Calu3 (cell line): Measurements from ENCODE around the gene QRSL1. TPM values are rescaled to one million over a fixed set of nuclear protein-coding genes. Genes with fewer than 3 reads are reported as not detected.
"Not testable (repeated sequence)": the region's sequence is repeated elsewhere in the genome, so short reads cannot be mapped to it uniquely, and the experiment has no call there.

ENCODE experiments used
- BruUV-seq: library from RNA; stranded (reverse); fragments of 400-500 nt; replicated peaks from 2 replicates; lab custom pipeline; 2021; lab: Mats Ljungman, UMichigan
- CTCF ChIA-PET: fragments of 300-600 bp; sonication (Branson Sonifier 250); formaldehyde crosslinking; loops from one replicate; lab custom pipeline; 2022; ENCODE audit warnings: antibody characterized with exemption; lab: Charles Lee
- DNase-seq: peaks from one replicate; pipeline ENCODE4 v3.0.0; 2022
- H3K27ac Mint-ChIP-seq: one replicate; pipeline ENCODE4 v1.8.0; 2022; ENCODE audit warnings: mixed read lengths; ENCODE audit not compliant: unreplicated experiment
- H3K27me3 Mint-ChIP-seq: one replicate; pipeline ENCODE4 v1.8.0; 2022; ENCODE audit warnings: mixed read lengths; ENCODE audit not compliant: unreplicated experiment
- H3K36me3 Mint-ChIP-seq: one replicate; pipeline ENCODE4 v1.8.0; 2022; ENCODE audit warnings: mild to moderate bottlenecking, moderate library complexity, mixed read lengths; ENCODE audit not compliant: insufficient read depth, unreplicated experiment
- H3K4me1 Mint-ChIP-seq: one replicate; pipeline ENCODE4 v1.8.0; 2022; ENCODE audit warnings: mild to moderate bottlenecking, low read depth, mixed read lengths; ENCODE audit not compliant: unreplicated experiment
- H3K4me3 Mint-ChIP-seq: one replicate; pipeline ENCODE4 v1.8.0; 2022; ENCODE audit warnings: mild to moderate bottlenecking, low read depth, moderate library complexity, mixed read lengths; ENCODE audit not compliant: unreplicated experiment
- H3K9me3 Mint-ChIP-seq: one replicate; pipeline ENCODE4 v1.8.0; 2022; ENCODE audit warnings: low read depth, mixed read lengths; ENCODE audit not compliant: unreplicated experiment
- CTCF ChIP-seq: fragments of 200-600 bp; IDR thresholded peaks from one replicate; pipeline ENCODE4 v1.8.0; 2022; ENCODE audit warnings: antibody characterized with exemption; ENCODE audit not compliant: unreplicated experiment
- intact Hi-C: fragments of 100-400 bp; cut with micrococcal nuclease; formaldehyde crosslinking; loops from one replicate; pipeline ENCODE4 v1.10.0; 2022; ENCODE audit not compliant: unreplicated experiment
- total RNA-seq: library from RNA; stranded (reverse); gene quantifications from 2 replicates; pipeline ENCODE4 v1.2.3, GENCODE V29; 2022

QRSL1 gene
- total RNA-seq, 1 experiment from 2014 or later: 27.7 TPM

GRCh38 chr6:106694343-106694742 is 65.0 kb downstream of the QRSL1 start:
- no peak for TF ChIP-seq CTCF
- peaks cover 27% of the 10 kb centered on the region for H3K4me1 Mint-ChIP-seq
- H3K27me3 Mint-ChIP-seq: no peaks in the 10 kb centered on the region
- BruUV-seq: no TSS peak
- intact Hi-C loops: no loop called here
- CTCF ChIA-PET: no interaction called here
- no peak for DNase-seq
- no peak overlapping the region for H3K4me3 Mint-ChIP-seq
- H3K36me3 Mint-ChIP-seq: no peaks in the 10 kb centered on the region
- no peak overlapping the region for H3K27ac Mint-ChIP-seq
- H3K9me3 Mint-ChIP-seq: no peaks in the 10 kb centered on the region

- intact Hi-C loops: no loop called here
- H3K36me3 Mint-ChIP-seq: no peaks in the 10 kb centered on the region
- no peak overlapping the region for H3K4me3 Mint-ChIP-seq
- H3K27me3 Mint-ChIP-seq: no peaks in the 10 kb centered on the region
- TF ChIP-seq CTCF: no peak
- no TSS peak for BruUV-seq
- no peak overlapping the region for H3K27ac Mint-ChIP-seq
- CTCF ChIA-PET: no interaction called here
- H3K9me3 Mint-ChIP-seq: peaks cover 3% of the 10 kb centered on the region
- H3K4me1 Mint-ChIP-seq: peaks cover 16% of the 10 kb centered on the region
- DNase-seq: no peak
Observed at GRCh38 chr6:106700581-106700980, 71.2 kb downstream of the QRSL1 start.

GRCh38 chr6:106701201-106701600 is 71.8 kb downstream of the QRSL1 start:
- CTCF ChIA-PET, intact Hi-C loops: not testable (repeated sequence)

GRCh38 chr6:106702046-106702445 is 72.7 kb downstream of the QRSL1 start:
- H3K4me3 Mint-ChIP-seq: no peak overlapping the region
- intact Hi-C loops: no loop called here

More at GRCh38 chr6:106701201-106701600, 71.8 kb downstream of the QRSL1 start:
- H3K27ac Mint-ChIP-seq, H3K36me3 Mint-ChIP-seq, H3K4me3 Mint-ChIP-seq, H3K27me3 Mint-ChIP-seq, H3K9me3 Mint-ChIP-seq, DNase-seq, BruUV-seq: not testable (repeated sequence)
- H3K4me1 Mint-ChIP-seq: peaks cover 16% of the 10 kb centered on the region

More at GRCh38 chr6:106702046-106702445, 72.7 kb downstream of the QRSL1 start:
- H3K9me3 Mint-ChIP-seq: peaks cover 3% of the 10 kb centered on the region
- H3K27me3 Mint-ChIP-seq: no peaks in the 10 kb centered on the region
- BruUV-seq: no TSS peak
- DNase-seq: no peak
- no peaks in the 10 kb centered on the region for H3K36me3 Mint-ChIP-seq
- no peak overlapping the region for H3K27ac Mint-ChIP-seq
- no peak for TF ChIP-seq CTCF
- peaks cover 16% of the 10 kb centered on the region for H3K4me1 Mint-ChIP-seq
- CTCF ChIA-PET: interaction anchor here (1.0 kb wide), 1 partner anchor 12 kb away, joined by 3 read pairs; no protein-coding TSS in a partner anchor
